Activated CD8-positive, alpha-beta memory T cell treated with anti-CD3 and anti-CD28 coated beads, Interleukin-2, amount 10 ng/mL, durations not matched to agents 7 days and 5 days (primary cell): ENCODE measurements around the gene GFRA4. TPM values are rescaled to one million over a fixed set of nuclear protein-coding genes. Genes with fewer than 3 reads are reported as not detected.
"Not testable (repeated sequence)": the region's sequence is repeated elsewhere in the genome, so short reads cannot be mapped to it uniquely, and the experiment has no call there.

Source experiments
- ATAC-seq: fragments of 150-1000 bp; cut with Tn5 transposase; one replicate; pipeline ENCODE4 v1.10.0; 2021; ENCODE audit warnings: moderate library complexity
- CTCF ChIA-PET: fragments of 350-600 bp; sonication (Branson Sonifier 250); formaldehyde crosslinking; loops from one replicate; lab custom pipeline; 2021; ENCODE audit warnings: antibody characterized with exemption; lab: Charles Lee
- DNase-seq: peaks from one replicate; pipeline ENCODE4 v3.0.0-alpha.2; 2020
- H3K27ac Mint-ChIP-seq: one replicate; pipeline ENCODE4 v1.8.0; 2021; ENCODE audit warnings: mild to moderate bottlenecking, mixed read lengths
- H3K27me3 Mint-ChIP-seq: one replicate; pipeline ENCODE4 v1.8.0; 2021; ENCODE audit warnings: mixed read lengths
- H3K36me3 Mint-ChIP-seq: one replicate; pipeline ENCODE4 v1.8.0; 2021; ENCODE audit warnings: mild to moderate bottlenecking, mixed read lengths
- H3K4me1 Mint-ChIP-seq: one replicate; pipeline ENCODE4 v1.8.0; 2021; ENCODE audit warnings: mixed read lengths
- H3K4me3 Mint-ChIP-seq: one replicate; pipeline ENCODE4 v1.8.0; 2021; ENCODE audit warnings: mild to moderate bottlenecking, moderate library complexity, mixed read lengths
- H3K9me3 Mint-ChIP-seq: one replicate; pipeline ENCODE4 v1.8.0; 2022; ENCODE audit warnings: low read depth, mixed read lengths
- total RNA-seq, 2 experiments: library from RNA; stranded (reverse); gene quantifications; one replicate each; pipeline ENCODE4 v1.2.3, GENCODE V29; 2021

The GFRA4 gene
- total RNA-seq, 2 experiments from 2014 or later: not detected

- ATAC-seq (no peak), DNase-seq (no peak)
- Mint-ChIP-seq H3K27me3 (no peaks in the 10 kb centered on the region), H3K4me1 (no peaks in the 10 kb centered on the region), H3K27ac (no peak overlapping the region), H3K4me3 (no peak overlapping the region), H3K36me3 (peaks cover 1% of the 10 kb centered on the region), H3K9me3 (no peaks in the 10 kb centered on the region)
- CTCF ChIA-PET: interaction anchor here (1.2 to 1.6 kb wide), 2 partner anchors 47 to 72 kb away, joined by 3 to 9 read pairs; no protein-coding TSS in a partner anchor
Measured at GRCh38 chr20:3629893-3630292, 33.3 kb downstream of the GFRA4 start.

- Mint-ChIP-seq H3K27ac (no peak overlapping the region), H3K4me1 (no peaks in the 10 kb centered on the region), H3K36me3 (peaks cover 1% of the 10 kb centered on the region), H3K9me3 (no peaks in the 10 kb centered on the region), H3K4me3 (no peak overlapping the region), H3K27me3 (no peaks in the 10 kb centered on the region)
- ATAC-seq: no peak
- no peak for DNase-seq
- CTCF ChIA-PET: no interaction called here
Measured at GRCh38 chr20:3628502-3629314, 34.5 kb downstream of the GFRA4 start.

GRCh38 chr20:3627476-3627875 is 35.7 kb downstream of the GFRA4 start:
- Mint-ChIP-seq H3K27ac (no peak overlapping the region), H3K4me3 (no peak overlapping the region), H3K36me3 (peaks cover 1% of the 10 kb centered on the region), H3K27me3 (no peaks in the 10 kb centered on the region), H3K9me3 (no peaks in the 10 kb centered on the region), H3K4me1 (no peaks in the 10 kb centered on the region)
- ATAC-seq: no peak
- CTCF ChIA-PET: no interaction called here
- DNase-seq: no peak

- H3K4me1 Mint-ChIP-seq: no peaks in the 10 kb centered on the region
- peaks cover 1% of the 10 kb centered on the region for H3K36me3 Mint-ChIP-seq
- CTCF ChIA-PET: no interaction called here
- no peak overlapping the region for H3K27ac Mint-ChIP-seq
- ATAC-seq: no peak
- no peak for DNase-seq
- no peaks in the 10 kb centered on the region for H3K9me3 Mint-ChIP-seq
- no peak overlapping the region for H3K4me3 Mint-ChIP-seq
- H3K27me3 Mint-ChIP-seq: no peaks in the 10 kb centered on the region
Measured at GRCh38 chr20:3622406-3622805, 40.8 kb downstream of the GFRA4 start.

GRCh38 chr20:3621111-3621510 is 42.1 kb downstream of the GFRA4 start:
- no peaks in the 10 kb centered on the region for H3K36me3 Mint-ChIP-seq
- no peak overlapping the region for H3K4me3 Mint-ChIP-seq
- CTCF ChIA-PET: no interaction called here
- DNase-seq (no peak), ATAC-seq (no peak)
- H3K9me3 Mint-ChIP-seq: no peaks in the 10 kb centered on the region
- H3K27ac Mint-ChIP-seq: no peak overlapping the region
- no peaks in the 10 kb centered on the region for H3K27me3 Mint-ChIP-seq
- no peaks in the 10 kb centered on the region for H3K4me1 Mint-ChIP-seq

- DNase-seq (no peak), ATAC-seq (no peak)
- H3K36me3 Mint-ChIP-seq: no peaks in the 10 kb centered on the region
- H3K9me3 Mint-ChIP-seq: no peaks in the 10 kb centered on the region
- H3K27me3 Mint-ChIP-seq: no peaks in the 10 kb centered on the region
- H3K4me3 Mint-ChIP-seq: no peak overlapping the region
- H3K4me1 Mint-ChIP-seq: no peaks in the 10 kb centered on the region
- no peak overlapping the region for H3K27ac Mint-ChIP-seq
- CTCF ChIA-PET: no interaction called here
Measured at GRCh38 chr20:3616250-3616649, 46.9 kb downstream of the GFRA4 start.

- H3K36me3 Mint-ChIP-seq, ATAC-seq, H3K27me3 Mint-ChIP-seq, H3K27ac Mint-ChIP-seq, CTCF ChIA-PET, H3K4me3 Mint-ChIP-seq, DNase-seq, H3K9me3 Mint-ChIP-seq, H3K4me1 Mint-ChIP-seq: not testable (repeated sequence)
Measured at GRCh38 chr20:3615171-3615840, 47.9 kb downstream of the GFRA4 start.

GRCh38 chr20:3614466-3614865 is 48.7 kb downstream of the GFRA4 start:
- CTCF ChIA-PET: no interaction called here
- Mint-ChIP-seq H3K27me3 (no peaks in the 10 kb centered on the region), H3K4me3 (no peak overlapping the region), H3K36me3 (no peaks in the 10 kb centered on the region), H3K4me1 (no peaks in the 10 kb centered on the region), H3K9me3 (no peaks in the 10 kb centered on the region), H3K27ac (no peak overlapping the region)
- DNase-seq: no peak
- ATAC-seq: no peak

- CTCF ChIA-PET: no interaction called here
- no peak overlapping the region for H3K27ac Mint-ChIP-seq
- H3K36me3 Mint-ChIP-seq: no peaks in the 10 kb centered on the region
- DNase-seq (no peak), ATAC-seq (no peak)
- H3K4me1 Mint-ChIP-seq: no peaks in the 10 kb centered on the region
- no peaks in the 10 kb centered on the region for H3K27me3 Mint-ChIP-seq
- H3K9me3 Mint-ChIP-seq: no peaks in the 10 kb centered on the region
- H3K4me3 Mint-ChIP-seq: no peak overlapping the region
Measured at GRCh38 chr20:3613821-3614440, 49.3 kb downstream of the GFRA4 start.

- no peak for ATAC-seq
- DNase-seq: no peak
- H3K36me3 Mint-ChIP-seq: no peaks in the 10 kb centered on the region
- CTCF ChIA-PET: interaction anchor here (0.5 kb wide), 1 partner anchor 1234 kb away, joined by 3 read pairs; no protein-coding TSS in a partner anchor
- no peaks in the 10 kb centered on the region for H3K27me3 Mint-ChIP-seq
- H3K4me1 Mint-ChIP-seq: no peaks in the 10 kb centered on the region
- no peak overlapping the region for H3K4me3 Mint-ChIP-seq
- no peak overlapping the region for H3K27ac Mint-ChIP-seq
- no peaks in the 10 kb centered on the region for H3K9me3 Mint-ChIP-seq
Measured at GRCh38 chr20:3612795-3613572, 50.2 kb downstream of the GFRA4 start.

- CTCF ChIA-PET: no interaction called here
- Mint-ChIP-seq H3K36me3 (no peaks in the 10 kb centered on the region), H3K4me3 (no peak overlapping the region), H3K9me3 (no peaks in the 10 kb centered on the region), H3K27me3 (no peaks in the 10 kb centered on the region), H3K4me1 (no peaks in the 10 kb centered on the region), H3K27ac (no peak overlapping the region)
- no peak for DNase-seq
- ATAC-seq: no peak
Measured at GRCh38 chr20:3611901-3612300, 51.3 kb downstream of the GFRA4 start.
